HK-2 (cell line): Measurements from ENCODE around the gene PA2G4.
A peak's percentile ranks its signal among the peaks of the same experiment; 100 is the strongest.

Experiments
- DNase-seq: peaks from one replicate; pipeline ENCODE4 v3.0.0-alpha.2; 2018; ENCODE audit not compliant: unreplicated experiment

PA2G4 gene

DNA sequence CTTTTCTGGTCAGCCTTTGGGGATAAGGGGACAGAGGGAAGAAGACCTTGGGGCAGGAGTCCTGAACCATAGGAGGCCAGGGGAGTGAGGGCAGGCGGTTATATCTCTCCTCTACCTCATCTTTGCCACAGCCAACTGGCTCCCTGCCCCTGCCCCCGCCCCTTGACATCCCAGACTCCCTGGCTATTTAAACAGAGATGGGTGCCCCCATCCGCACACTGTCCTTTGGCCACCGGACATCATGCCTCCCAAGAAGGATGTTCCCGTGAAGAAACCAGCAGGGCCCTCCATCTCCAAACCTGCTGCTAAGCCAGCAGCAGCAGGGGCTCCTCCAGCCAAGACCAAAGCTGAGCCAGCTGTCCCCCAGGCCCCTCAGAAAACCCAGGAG lies 49.3 kb downstream of the PA2G4 start:
- DNase-seq, result no peak

DNA sequence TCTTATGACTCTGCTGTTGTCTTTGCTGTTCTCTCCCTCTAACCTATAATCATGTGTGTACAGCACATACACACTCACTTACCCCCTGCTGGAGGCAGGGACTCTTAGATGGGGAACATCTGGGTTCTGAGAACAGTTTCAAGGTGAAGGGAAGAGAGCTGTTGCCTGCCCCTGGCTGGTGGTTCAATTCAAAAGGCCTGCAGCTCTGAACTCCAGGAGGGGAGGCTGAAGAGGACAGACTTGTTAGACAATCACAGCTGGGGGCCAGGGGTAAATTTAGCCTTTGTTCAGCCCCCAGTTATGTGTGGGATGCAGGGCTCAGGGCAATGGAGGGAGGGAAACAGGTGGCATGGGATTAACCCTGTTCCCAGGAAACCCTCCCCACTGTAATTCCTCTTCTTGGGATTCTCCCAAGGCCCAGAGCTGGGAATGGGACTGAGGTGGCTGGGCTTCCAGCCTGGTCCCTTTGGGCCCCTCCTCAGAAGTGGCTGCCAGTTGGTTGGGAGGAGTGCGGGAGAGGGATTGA lies 50.0 kb downstream of the PA2G4 start:
- DNase-seq, result no peak

DNA sequence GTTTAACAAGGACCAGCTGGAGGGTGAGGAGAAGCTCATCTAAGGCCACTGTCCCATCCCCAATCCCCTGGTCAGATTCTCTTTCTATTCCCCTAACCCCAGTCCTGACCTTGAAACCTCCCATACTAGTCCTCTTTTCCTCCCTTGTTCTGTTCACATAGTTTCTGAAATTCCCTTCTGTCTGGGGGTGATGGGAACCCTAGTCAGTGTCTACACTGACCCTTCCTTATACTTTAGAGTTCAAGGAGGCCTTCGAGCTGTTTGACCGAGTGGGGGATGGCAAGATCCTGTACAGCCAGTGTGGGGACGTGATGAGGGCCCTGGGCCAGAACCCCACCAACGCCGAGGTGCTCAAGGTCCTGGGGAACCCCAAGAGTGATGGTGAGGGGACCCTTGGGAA lies 50.5 kb downstream of the PA2G4 start:
- DNase-seq, result no peak

DNA sequence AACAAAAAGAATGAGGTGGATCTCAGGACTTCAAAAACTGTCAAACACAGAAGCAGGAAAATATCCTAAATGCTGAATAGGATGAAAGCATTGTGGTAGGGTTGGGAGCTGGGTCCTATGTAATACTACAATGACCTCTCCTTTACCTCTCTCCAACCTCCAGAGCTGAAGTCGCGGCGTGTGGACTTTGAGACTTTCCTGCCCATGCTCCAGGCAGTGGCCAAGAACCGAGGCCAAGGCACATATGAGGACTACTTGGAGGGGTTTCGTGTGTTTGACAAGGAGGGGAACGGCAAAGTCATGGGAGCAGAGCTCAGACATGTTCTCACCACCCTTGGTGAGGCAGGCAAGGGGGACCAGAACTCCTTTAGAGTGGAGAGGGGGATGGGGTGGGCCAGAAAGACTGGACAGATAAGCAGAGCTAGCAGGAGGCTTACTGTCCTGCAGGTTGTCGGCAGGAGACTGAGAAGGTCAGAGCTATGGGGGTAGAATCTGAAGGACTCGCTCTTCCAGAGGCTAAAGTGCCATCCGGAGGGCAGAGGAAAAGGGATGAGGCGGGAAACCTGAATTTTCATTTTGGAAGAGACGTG lies 51.0 kb downstream of the PA2G4 start:
- DNase-seq, result no peak

DNA sequence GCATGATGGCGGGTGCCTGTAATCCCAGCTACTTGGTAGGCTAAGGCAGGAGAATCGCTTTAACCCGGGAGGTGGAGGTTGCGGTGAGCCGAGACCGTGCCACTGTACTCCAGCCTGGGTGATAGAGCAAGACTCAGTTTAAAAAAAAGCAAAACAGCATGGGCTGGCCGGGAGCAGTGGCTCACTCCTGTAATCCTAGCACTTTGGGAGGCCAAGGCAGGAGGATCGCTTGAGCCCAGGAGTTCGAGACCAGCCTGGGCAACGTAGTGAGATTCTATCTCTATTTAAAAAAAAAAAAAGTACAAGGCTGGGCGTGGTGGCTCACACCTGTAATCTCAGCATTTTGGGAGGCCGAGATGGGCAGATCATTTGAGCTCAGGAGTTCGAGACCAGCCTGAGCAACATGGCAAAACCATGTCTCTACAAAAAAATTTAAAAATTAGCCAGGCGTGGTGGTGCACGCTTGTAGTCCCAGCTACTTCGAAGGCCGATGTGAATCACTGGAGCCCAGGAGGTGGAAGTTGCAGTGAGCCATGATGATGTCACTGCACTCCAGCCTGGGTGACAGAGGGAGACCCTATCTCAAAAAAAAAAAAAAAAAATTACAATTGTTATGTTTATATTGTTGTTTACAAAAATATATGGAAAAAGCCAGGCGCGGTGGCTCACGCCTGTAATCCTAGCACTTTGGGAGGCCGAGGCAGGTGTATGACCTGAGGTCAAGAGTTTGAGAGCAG lies 52.3 kb downstream of the PA2G4 start:
- peak; percentile 63 for DNase-seq

DNA sequence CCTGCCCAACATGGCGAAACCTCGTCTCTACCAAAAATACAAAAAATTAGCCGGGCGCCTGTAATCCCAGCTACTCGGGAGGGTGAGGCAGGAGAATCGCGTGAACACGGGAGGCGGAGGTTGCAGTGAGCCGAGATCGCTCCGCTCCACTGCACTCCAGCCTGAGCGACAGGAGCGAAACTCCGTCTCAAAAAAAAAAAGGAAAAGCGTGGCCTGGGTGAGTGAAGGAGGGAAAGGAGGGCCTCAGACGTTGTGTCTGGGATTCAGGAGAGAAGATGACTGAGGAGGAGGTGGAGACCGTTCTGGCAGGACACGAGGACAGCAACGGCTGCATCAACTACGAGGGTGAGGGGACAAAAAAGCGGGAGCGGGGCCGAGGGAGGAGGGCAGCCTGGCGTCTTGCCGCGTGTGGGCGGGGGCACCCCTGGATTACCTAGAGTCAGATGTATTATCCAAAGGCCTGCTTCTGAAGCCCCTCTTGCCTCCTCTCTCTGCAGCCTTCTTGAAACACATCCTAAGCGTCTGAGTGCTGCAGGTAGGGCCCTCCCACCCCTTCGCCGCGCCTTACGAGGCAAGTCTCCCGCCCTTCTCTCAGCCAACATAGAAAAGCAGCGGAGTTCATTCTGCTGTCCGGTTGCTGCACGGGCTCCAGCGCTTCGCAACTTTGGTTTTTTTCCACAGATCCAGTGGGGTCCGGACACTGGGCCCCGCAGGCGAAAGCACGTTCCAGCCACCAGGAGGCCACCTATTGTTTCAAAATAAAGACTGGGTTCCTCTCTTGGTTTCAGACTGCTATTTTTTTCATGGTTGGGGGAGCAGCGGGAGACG lies 53.1 kb downstream of the PA2G4 start:
- DNase-seq, result peak; percentile 80

DNA sequence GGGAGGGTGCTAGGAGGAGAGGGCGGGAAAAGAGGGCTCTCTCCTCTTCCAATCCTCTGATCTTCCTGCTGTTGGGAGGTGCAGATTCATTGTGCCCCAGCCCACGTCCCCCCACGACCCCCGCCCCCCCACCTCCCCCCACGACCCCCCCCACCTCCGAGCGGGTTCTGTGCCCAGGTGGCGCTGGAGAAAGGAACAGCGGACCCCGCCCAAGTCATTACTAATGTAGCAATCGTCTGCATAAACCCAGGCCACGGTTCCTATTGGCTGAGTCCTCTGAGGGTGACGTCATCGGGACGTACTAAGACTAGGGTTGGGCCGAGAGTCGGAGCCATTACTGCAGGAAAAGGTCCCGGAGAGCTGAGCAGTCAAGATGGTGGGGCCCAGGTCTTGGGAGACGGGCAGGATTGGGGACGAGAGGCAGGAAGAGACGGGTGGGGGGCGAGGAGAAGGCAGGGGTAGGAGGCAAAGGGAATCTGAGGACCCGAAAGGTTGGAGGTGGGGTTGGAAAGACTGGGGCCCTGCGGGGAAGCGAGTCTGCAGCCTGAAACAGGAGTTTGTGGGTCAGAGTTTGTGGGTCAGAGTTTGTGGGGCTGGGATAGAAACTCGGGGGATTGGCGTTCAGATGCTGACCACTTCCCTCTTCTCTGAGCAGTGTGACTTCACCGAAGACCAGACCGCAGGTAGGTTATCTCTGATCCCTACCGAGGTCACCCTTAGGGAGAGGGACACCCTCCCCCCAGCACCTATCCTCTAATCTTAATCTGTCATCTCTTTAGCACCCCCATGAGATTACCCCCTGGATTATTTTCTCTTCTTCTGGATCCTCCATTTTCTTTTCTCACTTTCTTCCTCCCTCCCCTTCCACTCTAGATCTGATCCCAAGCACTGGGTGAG lies 53.9 kb downstream of the PA2G4 start, which contains the start of gene MYL6:
MYL6 (plus strand) TSS at position 331 of the 897 bp plus-strand sequence; CDS start at position 374, 43 bp downstream.
- DNase-seq, result peak; percentile 93

DNA sequence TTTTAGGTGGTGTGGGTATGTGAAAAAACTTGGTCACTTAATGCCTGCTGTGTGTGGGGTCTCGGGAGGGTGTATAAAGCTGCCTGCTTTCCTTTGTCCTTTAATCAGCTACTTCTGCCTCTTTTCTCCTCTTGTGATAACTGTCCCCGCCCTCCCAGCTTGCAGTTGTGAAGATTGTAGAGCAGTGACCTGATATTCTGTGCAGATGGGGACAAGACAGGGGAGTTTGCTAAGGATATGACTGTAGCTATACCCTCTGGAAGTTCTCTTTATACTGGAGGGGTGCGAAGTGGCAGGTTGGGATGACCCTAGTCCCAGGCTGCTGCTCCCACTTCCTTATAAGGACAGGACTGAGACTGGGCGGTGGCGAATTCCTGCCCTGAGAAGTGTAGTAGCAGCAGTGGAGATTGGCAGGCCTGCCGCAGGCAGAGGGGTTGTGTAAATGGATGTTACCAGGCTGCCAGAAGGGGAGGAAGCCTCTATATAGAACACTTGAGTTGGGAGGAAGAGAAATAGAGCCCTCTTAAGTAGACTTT lies 54.6 kb downstream of the PA2G4 start:
- peak; percentile 70 for DNase-seq

DNA sequence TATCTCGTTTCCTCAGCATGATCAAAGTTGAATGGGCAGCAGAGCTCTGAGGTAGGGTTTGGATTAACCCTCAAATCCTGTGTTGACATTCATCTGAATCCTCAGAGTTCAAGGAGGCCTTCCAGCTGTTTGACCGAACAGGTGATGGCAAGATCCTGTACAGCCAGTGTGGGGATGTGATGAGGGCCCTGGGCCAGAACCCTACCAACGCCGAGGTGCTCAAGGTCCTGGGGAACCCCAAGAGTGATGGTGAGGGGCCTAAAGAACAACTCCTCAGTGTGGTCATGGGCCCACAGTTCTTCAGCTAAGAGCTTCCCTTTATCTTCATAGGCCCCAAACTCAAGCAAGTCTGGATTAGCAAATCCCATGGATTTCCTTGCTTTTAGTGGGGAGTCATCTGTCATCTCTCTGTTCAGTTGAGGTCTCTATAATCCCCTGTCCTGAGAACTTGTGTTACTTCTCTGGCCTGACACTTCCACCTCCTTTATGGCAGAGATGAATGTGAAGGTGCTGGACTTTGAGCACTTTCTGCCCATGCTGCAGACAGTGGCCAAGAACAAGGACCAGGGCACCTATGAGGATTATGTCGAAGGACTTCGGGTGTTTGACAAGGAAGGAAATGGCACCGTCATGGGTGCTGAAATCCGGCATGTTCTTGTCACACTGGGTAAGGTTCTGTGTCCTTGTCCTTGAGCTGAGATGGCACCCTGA lies 55.3 kb downstream of the PA2G4 start:
- no peak for DNase-seq

DNA sequence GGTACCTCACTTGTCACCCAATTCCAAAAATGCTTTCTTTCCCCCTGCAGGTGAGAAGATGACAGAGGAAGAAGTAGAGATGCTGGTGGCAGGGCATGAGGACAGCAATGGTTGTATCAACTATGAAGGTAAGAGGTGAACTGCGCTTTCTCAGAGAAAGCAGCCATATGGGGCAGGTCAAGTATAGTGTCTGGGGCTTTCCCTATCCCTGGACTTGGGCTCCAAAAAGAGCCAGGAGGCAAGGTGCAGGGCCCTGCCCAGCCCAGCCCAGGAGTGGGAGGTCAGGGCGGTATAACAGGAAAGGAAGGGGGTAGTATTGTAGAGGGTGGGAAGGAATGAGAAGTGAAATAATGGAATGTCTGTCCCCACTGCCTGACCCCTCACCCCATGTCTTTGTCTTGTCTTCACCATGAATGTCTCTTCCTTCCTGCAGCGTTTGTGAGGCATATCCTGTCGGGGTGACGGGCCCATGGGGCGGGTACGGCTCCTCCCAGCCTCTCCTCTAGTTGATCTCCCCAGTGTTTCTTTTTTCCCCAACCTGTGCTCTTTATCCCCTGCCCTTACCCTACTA lies 55.9 kb downstream of the PA2G4 start:
- DNase-seq, result peak; percentile 41

DNA sequence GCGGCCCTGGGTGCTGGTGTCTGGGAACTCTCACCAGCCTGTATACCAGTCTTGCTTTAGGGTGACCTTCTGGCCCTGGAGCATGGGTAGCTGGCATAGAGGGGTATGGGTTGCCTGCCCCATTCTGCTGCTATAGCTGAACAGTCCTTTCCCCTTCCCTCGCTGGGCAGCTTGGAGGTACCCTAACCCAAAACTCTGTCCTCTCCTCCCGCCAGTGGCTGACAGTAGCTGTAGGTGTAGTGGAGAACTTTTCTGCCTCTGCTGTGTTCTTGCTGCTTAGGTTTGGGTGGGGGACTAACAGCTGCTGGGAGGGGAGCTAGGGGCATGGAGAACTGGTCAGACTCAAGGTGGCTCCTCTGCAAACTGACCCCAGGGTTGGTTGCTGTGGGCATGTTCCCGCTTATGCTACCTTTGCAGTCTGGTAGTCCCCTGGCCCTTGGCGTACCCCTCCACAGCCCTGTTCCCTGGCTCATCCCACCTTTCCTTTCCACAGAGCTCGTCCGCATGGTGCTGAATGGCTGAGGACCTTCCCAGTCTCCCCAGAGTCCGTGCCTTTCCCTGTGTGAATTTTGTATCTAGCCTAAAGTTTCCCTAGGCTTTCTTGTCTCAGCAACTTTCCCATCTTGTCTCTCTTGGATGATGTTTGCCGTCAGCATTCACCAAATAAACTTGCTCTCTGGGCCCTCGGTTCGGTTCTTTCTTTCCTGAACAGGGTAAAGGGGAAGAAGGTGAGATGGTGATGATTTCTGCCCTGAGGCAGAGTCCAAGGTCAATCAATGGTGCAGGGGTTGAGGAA lies 56.7 kb downstream of the PA2G4 start:
- no peak for DNase-seq

DNA sequence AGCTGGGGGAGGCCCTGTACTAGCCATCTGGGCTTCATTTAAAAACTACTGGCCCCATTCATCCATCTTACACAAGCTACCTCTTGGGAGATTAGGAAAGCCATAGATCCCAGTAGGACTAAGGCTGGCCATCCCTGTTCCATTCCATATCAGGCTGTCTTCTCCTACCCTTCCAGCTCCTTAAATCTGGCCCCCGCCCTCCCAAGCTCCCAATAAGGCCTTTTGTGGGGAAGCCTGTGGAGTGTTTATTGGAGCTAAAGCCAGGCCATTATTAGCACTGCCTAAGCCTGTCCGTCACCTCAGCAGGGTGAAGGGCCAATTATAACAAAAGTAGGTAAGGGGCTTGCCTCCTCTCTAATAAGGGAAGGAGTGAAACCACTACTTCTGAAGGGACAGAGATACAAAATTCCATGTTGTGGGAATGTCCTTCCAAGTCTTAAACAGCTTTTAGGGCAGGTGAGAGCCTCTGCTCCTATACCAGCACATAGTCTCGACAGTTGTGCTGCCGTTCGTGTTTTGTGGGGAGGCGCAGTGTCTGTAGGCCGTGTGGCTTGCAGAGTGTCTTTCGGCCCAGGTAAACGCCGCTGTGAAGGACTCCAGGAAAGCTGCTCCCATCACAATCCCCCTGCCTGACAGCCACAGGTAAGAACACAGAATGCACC lies 57.5 kb downstream of the PA2G4 start:
- peak; percentile 20 for DNase-seq

DNA sequence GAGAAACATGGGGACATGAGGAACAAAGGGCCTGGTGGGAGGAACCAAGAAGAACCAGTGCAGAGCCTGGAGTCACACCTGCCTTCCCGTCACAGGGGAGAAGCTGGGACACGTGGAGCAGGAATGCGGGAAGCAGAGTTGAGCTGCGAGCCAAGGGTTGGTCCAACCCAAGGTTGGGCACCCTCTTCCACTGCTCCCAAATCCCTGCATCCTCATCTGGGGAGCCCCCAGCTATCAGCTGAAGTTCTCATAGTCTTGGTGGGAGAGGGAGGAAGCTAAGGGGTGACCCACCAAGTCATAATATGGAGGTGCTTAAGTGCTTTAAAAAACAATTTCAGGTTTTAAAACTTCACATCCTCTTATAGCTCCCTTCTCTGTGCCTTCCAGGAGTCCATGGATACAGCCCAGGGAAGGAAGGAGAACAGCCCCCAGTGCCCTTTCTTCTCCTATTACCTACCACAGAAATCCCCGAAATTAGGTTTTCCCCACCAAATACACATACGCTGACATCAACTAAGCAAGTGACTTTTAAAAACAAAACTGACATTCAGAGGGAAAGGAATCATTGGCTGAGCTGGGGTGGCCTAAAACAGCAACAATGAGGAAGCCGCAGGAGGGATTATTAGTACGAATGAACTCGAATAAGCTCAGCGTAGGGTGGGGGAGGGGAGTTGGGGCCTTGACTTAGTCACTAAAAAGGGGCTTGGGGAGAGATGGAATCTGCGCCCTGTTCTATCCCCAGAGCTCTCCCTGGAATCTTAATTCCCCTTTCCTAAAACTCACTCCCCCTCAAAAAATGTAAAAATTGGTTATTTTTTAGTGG lies 58.3 kb downstream of the PA2G4 start:
- peak; percentile 32 for DNase-seq
